ENCODE measurements around the gene TNP2.

Gene TNP2

DNA sequence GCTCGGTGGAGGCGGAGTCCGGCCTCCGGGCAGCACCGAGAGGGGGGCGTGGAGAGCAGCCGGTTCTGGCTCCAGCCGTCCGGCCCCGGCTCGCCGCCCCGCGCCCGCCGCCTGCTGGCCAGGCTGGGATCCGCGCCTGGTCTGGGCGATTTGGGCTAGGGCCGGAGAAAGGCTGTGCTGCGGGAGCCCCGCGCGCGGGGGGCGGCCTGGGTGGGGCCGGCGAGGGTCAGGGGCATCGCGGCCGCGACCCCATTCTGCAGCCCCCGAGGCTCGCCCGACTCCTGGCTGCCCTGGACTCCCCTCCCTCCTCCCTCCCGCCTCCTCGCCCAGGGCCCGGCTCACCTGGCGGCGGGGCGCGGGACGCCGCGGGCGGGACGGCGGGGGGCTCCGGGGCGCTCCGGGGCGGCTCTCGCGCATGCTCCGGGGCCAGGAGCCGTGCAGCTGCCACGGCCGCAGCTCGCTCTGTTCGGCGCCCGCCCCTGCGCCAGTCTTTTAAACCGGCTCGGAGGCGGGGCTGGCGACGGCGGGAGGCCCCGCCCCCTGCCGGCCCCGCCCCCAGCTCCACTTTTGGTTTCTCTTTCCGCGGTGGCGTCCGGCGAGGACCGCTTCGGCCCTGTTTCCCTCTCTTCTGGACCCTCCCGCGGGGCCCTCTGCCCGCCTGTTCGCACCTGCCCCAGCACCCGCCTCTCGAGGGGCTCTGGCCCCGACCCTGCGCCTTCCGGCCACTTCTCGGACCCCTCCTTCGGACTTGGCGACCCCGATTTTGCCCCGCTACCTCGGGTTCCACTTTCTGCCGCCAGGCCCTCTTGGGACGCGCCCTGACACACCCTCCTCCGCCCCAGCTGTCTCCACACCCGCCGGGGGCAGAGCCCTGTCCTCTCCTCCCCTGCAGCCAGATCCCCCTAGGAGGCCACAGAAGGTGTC lies 13.1 kb downstream of the TNP2 start, which contains the start of gene SOCS1:
SOCS1 (minus strand) TSS at position 468 of the 924 bp plus-strand sequence. CDS start 726 bp downstream, outside the sequence.
- peaks cover 13% of the 10 kb centered on the region for H3K36me3 Mint-ChIP-seq
- H3K9me3 Mint-ChIP-seq: no peaks in the 10 kb centered on the region
- H3K4me3 Mint-ChIP-seq: peak within 1 kb of the TSS; percentile 94
- H3K27ac Mint-ChIP-seq: peak within 1 kb of the TSS; percentile 96
- peaks cover 52% of the 10 kb centered on the region for H3K4me1 Mint-ChIP-seq
- no peaks in the 10 kb centered on the region for H3K27me3 Mint-ChIP-seq

DNA sequence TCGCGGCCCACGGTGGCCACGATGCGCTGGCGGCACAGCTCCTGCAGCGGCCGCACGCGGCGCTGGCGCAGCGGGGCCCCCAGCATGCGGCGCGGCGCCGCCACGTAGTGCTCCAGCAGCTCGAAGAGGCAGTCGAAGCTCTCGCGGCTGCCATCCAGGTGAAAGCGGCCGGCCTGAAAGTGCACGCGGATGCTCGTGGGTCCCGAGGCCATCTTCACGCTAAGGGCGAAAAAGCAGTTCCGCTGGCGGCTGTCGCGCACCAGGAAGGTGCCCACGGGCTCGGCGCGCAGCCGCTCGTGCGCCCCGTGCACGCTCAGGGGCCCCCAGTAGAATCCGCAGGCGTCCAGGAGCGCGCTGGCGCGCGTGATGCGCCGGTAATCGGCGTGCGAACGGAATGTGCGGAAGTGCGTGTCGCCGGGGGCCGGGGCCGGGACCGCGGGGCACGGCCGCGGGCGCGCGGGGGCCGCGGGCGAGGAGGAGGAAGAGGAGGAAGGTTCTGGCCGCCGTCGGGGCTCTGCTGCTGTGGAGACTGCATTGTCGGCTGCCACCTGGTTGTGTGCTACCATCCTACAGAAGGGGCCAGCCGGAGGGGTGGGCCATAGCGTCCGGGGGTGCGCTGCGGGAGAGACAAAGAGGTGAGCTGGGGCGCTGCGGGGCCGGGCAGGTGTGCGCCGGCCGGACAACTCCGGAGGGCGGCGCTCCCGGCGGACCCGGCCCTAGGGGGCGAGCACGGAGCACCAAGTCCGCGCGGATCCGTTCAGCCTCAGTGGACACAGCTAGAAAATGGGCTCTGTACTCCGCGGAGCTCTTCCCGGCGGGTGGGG lies 14.0 kb downstream of the TNP2 start:
- Mint-ChIP-seq H3K4me3 (peak overlapping the region; percentile 93), H3K27ac (peak overlapping the region; percentile 91), H3K9me3 (no peaks in the 10 kb centered on the region), H3K27me3 (no peaks in the 10 kb centered on the region), H3K4me1 (peaks cover 58% of the 10 kb centered on the region), H3K36me3 (peaks cover 17% of the 10 kb centered on the region)

DNA sequence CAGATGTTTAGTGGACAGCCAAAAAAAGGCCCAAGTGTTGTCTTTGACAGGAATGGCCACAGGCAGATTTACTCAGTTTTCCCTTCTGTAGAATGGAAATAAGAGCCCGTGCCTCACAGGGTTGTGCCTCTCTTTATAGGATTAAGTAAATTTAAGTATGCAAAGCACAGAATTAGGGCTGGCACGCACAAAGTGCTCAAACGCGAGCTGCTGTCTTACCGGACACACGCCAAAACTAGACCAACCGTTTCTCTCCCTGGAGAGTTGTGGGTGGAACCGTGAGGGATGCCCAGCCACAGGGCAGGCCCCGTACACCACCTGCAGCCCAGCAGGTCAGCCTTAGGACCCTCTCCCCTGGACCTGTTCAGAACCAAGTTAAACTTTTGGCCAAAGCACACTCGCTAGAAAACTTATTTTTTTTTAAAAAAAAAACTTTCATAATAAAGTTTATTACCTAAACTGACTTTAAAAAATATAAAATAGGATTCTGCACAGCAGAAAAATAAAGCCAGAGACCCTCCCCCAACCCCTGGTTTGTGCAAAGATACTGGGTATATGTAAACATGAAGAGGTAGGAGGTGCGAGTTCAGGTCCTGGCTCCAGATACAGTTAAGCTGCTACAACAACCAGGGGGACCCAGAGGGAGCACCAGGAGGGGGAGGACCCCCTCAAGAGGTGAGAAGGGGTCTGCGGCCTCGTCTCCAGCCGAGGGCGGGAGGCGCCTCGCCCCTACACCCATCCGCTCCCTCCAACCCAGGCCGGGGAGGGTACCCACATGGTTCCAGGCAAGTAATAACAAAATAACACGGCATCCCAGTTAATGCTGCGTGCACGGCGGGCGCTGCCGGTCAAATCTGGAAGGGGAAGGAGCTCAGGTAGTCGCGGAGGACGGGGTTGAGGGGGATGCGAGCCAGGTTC lies 14.9 kb downstream of the TNP2 start:
- Mint-ChIP-seq H3K4me1 (peaks cover 55% of the 10 kb centered on the region), H3K4me3 (peak overlapping the region; percentile 93), H3K36me3 (peaks cover 17% of the 10 kb centered on the region), H3K9me3 (no peaks in the 10 kb centered on the region), H3K27ac (peak overlapping the region; percentile 100), H3K27me3 (no peaks in the 10 kb centered on the region)

DNA sequence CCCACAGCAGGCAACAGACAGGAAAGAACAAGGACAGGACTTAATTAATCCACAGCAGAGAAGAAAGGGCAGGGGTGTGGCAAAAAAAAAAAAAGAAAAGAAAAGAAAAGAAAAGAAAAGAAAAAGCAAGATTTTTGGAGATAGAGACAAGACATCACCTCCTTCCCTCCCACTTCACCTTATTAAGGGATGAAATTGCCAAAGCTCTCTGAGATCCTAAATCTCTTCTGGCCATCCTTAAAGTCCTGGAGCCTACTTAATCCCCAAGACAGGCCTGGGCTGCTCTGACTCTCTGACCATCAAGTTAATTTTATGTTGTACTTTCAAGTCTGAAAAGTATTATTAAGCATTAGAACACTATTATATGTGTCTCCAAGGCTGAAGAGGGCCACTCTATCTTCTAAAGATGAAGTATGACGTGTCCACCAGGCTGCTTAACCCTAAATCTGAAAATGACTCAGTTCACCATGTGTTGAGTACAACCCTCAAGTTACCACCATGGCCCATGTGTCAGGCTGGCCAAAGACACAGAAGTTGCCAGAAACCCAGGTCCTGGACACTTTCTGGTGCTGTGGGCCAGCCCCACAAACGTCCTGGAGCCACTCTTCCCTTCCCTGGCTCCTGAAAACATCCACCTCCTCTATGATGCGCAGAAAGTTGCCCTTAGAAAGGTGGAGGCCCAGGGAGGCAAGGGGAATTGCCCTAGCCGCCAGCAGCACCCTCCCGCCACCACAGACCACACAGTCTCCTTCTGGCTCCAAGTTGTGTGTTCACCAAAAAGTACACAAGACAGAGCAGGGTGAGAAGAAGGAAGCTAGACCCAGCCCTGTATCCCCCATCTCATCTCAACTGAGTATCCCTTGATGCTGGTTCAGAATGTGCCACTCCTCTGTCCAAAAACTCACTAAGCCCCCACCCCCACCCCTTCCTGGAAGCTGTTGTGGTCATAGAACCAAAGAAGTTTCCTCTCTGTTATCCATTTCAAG lies 15.8 kb downstream of the TNP2 start:
- Mint-ChIP-seq H3K4me3 (peak overlapping the region; percentile 93), H3K4me1 (peaks cover 45% of the 10 kb centered on the region), H3K27ac (peak overlapping the region; percentile 100), H3K27me3 (no peaks in the 10 kb centered on the region), H3K36me3 (peaks cover 19% of the 10 kb centered on the region), H3K9me3 (no peaks in the 10 kb centered on the region)

DNA sequence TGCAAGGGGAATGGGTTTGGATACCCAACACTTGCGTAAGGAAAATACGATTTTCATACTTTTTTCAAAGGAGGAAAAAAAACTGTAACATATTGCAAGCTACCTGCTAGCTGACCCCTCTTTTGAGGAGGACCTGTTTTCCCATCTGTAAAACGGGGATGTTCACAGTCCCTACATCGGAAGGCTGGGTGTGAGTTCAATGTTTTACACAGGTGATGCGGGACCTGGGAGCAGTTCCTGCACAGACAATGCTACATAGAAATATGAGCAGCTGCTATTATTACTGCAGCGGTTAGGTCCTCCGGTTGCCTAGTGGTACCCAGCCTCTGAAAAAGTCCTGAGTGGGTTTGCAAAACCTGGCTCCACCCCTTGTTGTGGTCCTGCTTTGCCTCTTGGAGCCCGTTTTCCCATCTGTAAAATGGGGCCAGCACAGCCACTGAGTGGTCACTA lies 16.6 kb downstream of the TNP2 start:
- Mint-ChIP-seq H3K4me1 (peaks cover 38% of the 10 kb centered on the region), H3K27ac (peak overlapping the region; percentile 100)

DNA sequence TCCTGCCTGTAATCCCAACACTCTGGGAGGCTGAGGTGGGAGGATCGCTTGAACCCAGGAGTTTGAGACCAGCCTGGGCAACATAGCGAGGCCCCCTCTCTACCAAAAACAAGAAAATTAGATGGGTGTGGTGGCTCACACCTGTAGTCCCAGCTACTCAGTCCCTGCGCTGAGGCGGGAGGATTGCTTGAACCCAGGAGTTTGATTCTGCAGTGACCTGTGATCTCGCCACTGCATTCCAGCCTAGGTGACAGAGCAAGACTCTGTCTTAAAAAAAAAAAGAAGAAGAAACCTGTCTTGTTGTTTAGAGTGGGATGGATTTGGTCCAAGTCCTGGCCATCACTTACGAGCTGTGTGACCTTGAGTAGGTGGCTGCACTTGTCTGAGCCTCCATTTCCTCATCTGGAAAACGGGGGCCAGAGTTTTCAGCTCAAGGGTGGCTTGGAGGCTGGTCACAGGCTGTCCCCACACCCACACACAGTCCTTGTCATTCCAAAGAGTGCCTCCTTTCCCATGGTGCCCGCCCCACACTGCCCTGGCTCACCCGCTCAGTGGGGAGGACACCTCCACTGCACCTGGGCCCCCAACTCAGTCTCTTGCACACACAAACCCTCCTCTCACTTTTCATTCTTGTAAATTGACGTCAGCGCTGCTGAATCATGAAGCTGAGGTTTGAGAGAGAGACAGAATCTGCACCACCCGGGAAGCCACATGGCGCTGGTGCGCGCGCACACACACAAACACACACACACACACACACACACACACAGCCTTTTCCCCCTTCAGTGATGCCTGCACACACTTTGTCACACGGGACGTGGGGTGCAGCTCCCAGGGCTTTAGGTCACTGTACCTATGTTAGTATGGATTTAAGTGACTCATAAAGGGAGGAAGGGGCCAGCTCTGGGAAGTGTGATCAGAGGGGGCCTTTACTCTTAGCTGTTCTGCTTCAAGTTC lies 17.3 kb downstream of the TNP2 start:
- no peaks in the 10 kb centered on the region for H3K27me3 Mint-ChIP-seq

More for the DNA sequence above, 16.6 kb downstream of the TNP2 start:
- Mint-ChIP-seq H3K9me3 (no peaks in the 10 kb centered on the region), H3K4me3 (peak overlapping the region; percentile 93), H3K36me3 (peaks cover 19% of the 10 kb centered on the region), H3K27me3 (no peaks in the 10 kb centered on the region)

DNA sequence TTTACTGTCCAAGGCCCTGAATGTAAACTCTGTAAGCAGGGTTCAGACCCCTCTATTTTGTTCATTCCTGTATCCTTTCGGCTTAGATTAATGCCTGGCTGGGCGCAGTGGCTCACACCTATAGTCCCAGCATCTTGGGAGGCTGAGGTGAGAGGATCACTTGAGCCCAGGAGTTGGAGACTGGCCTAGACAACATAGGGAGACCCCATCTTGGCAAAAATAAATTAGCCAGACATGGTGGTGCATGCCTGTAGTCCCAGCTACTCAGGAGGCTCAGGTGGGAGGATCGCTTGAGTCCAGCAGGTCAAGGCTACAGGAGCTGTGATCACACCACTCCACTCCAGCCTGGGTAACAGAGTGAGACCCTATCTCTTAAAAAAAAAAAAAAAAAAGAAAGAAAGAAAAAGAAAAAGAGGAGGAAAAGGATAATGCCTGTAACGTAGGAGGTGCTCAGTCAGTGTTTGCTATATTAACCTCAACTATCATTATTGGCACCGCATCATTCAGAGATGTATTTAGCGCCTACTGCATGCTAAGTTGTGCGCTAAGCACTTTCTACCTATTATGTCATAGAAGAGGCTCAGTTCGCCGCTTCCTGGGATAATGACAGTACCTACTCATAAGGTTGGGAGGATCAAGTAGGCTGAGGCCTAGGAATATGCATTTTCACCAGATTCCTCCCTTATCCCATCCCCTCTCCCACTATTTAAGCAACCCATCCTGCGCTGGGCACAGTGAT lies 18.2 kb downstream of the TNP2 start:
- Mint-ChIP-seq H3K27ac (peak overlapping the region; percentile 100), H3K36me3 (peaks cover 19% of the 10 kb centered on the region), H3K9me3 (no peaks in the 10 kb centered on the region), H3K4me3 (no peak overlapping the region), H3K4me1 (peaks cover 31% of the 10 kb centered on the region), H3K27me3 (no peaks in the 10 kb centered on the region)

More for the DNA sequence above, 17.3 kb downstream of the TNP2 start:
- peak overlapping the region; percentile 93 for H3K4me3 Mint-ChIP-seq
- H3K4me1 Mint-ChIP-seq: peaks cover 31% of the 10 kb centered on the region
- no peaks in the 10 kb centered on the region for H3K9me3 Mint-ChIP-seq
- peaks cover 19% of the 10 kb centered on the region for H3K36me3 Mint-ChIP-seq
- H3K27ac Mint-ChIP-seq: peak overlapping the region; percentile 100

DNA sequence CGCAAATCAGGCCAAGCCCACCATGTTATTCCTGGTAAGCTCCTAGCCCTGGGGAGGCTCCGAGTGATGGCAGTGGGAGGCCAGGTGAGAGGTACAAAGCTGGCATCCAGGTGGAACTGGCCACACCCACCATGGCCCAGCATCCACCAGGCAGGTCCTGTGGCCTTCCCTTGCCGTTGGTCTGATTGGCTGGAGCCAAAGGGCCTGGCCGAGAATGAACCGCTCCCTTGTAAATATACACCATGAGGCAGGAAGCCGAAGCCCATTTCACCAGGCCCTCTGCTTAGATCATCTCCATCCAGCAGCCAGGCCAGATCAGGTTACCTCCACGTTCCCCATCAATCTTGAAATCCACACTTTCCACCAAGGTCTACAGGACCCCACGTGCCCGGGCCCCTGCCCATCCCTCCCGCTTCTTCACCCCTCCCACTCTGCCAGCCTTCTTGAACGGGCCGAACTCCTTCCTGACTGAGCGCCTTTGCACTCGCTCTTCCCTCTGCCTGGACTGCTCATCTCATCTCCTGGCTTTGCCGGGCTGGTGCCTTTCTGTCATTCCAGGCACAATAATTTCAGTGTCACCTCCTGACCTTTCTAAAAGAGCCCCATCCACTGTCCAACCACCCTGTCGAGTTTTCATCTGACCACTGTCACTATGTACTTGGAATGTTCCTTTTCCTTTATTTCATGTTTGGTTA lies 18.9 kb downstream of the TNP2 start:
- peaks cover 19% of the 10 kb centered on the region for H3K36me3 Mint-ChIP-seq

DNA sequence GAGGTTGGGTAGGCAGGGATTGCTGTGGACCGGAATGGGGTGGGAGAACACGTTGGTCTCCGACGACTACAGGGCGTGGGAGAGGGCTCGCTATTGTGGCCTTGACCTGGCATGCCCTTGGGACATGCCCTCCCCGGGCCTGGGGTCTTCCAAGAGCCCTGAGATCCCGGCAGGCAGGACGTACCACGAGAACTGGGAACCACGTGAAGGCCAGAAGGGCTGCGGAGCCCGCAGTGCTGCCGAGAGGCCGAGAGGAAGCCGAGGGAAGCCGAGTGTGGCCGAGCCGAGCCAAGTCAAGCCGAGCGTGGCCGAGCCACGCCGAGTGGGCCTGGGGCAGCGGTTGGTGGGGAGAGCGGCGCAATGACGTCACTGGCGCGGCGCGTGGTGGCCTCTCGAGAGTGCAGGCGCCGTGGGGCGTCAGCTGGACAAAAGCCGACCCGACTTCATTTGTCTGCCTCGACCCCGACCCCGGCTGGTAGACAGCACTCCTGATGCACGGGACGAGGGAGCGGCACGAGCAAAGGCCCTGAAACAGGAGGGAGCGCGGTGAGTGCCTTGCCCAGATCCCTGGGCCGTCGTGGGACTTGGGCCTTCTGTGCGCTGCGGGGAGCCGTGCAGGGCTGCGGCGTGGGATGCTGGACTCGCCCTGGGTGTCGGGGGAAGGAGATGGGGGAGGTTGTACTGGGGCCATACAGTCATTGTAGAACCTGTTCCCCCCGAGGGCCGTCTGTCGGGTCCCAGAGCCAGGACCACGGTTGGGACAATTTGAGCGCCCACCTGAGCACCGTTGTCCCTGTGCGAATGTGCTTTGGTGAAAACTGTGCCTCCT lies 19.7 kb downstream of the TNP2 start:
- H3K27me3 Mint-ChIP-seq: no peaks in the 10 kb centered on the region
- H3K4me1 Mint-ChIP-seq: peaks cover 36% of the 10 kb centered on the region
- H3K9me3 Mint-ChIP-seq: no peaks in the 10 kb centered on the region
- peaks cover 19% of the 10 kb centered on the region for H3K36me3 Mint-ChIP-seq
- H3K4me3 Mint-ChIP-seq: no peak overlapping the region
- H3K27ac Mint-ChIP-seq: peak overlapping the region; percentile 35

More for the DNA sequence above, 18.9 kb downstream of the TNP2 start:
- peak overlapping the region; percentile 39 for H3K4me3 Mint-ChIP-seq
- peaks cover 32% of the 10 kb centered on the region for H3K4me1 Mint-ChIP-seq
- H3K27me3 Mint-ChIP-seq: no peaks in the 10 kb centered on the region
- H3K27ac Mint-ChIP-seq: peak overlapping the region; percentile 82
- H3K9me3 Mint-ChIP-seq: no peaks in the 10 kb centered on the region

DNA sequence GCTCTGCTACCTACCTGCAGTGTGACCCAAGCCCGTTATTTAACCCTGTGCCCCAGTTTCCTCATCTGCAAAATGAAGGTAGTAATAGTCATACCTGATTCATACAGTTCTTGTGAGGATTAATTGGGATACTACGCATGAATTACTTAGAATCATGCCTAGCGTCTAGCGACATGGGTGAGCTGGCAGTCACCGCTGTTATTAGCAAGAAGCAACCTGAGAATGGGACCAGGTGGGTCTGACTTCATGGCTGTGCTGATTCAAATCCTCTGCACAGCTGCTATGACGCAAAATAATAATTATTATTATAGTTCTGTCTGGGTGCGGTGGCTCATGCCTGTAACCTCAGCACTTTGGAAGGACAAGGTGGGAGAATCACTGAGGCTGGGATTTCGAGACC lies 21.0 kb downstream of the TNP2 start:
- H3K9me3 Mint-ChIP-seq: no peaks in the 10 kb centered on the region
- H3K27me3 Mint-ChIP-seq: no peaks in the 10 kb centered on the region
- H3K4me3 Mint-ChIP-seq: no peak overlapping the region
- no peak overlapping the region for H3K27ac Mint-ChIP-seq
- H3K36me3 Mint-ChIP-seq: peaks cover 13% of the 10 kb centered on the region
- peaks cover 29% of the 10 kb centered on the region for H3K4me1 Mint-ChIP-seq

DNA sequence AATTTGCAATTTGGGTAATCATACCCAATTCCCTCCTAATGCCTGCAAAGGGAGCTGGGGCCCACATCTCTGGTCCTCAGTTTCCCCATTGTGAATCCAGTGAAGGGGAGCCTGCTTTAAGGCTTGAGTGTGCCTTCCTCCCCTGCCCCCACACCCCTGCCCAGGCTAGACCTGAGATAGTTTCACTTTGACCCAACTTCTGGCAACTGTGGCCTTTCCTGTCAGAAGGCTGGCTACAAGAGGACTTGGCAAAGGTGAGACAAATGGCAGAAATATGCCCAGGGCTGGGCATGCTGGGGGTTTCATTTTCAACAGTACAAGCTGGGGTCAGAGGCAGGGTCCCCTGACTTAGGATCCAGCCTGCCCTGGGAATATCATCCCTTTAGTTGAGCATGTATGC lies 23.1 kb downstream of the TNP2 start:
- H3K36me3 Mint-ChIP-seq: peaks cover 6% of the 10 kb centered on the region
- H3K4me1 Mint-ChIP-seq: peaks cover 10% of the 10 kb centered on the region

More for the DNA sequence above, 23.1 kb downstream of the TNP2 start:
- Mint-ChIP-seq H3K4me3 (no peak overlapping the region), H3K27ac (no peak overlapping the region), H3K27me3 (no peaks in the 10 kb centered on the region), H3K9me3 (no peaks in the 10 kb centered on the region)

All from activated naive CD4-positive, alpha-beta T cell treated with anti-CD3 and anti-CD28 coated beads, Interleukin-2, amount 50 U/mL, for 24 hours (primary cell).